Measurements from ENCODE around the gene CCDC85B. TPM values are rescaled to one million over a fixed set of nuclear protein-coding genes. Genes with fewer than 3 reads are reported as not detected.

Gene CCDC85B
- total RNA-seq, 4 donors from 2014 or later: 7.9 to 140 (median 23.1) TPM

DNA sequence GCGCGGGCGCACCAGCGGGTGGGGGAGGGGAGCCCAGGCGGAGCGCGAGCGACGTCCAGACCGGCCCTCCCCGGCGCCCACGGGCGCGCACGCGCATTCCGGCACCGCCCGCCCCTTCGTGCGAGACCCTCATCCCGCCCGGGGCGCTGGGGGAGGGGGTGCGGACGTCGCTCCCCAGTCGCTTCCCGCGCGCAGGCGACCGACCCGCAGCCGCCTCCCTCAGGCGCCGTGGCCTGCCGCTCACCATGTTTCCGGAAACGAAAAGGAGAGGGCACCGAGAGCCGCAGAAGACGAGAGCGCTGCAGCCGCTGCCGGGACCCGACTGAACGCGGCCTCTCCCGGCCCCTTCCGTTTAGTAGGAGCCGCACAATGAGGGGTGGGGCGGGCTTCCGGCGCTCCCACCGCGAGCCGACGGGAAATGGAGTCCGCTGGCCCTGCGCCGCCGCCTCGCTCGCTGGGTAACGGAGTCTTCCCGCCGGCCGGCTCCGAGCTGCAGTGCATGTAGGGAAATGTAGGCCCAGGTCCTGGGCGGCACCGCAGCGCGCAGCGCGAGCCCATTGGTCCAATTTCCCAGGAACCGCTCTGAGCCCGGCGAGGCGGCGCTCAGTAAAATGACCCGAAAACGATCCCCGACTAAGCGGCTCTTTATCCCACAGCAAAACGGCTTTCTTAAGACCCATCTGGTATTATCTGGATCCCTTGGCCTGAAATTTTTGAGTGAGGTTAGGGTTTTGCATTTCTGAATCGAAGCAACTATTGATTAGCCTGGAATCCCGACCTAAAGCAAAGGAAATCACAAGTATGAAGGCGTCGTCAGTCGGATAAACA is 32.4 kb upstream of the CCDC85B start, which contains the start of gene CFL1:
Gene CFL1, minus strand, starts transcription at position 328 of the 828 bp plus-strand sequence. Its CDS starts 81 bp downstream, at position 247.
- 0% methylated on average over 69 of the region's 92 CpGs; no CpG with 5 or more reads in 1 of the 2 donors for WGBS, 2 donors (ENCODE audit: low coverage in 1 of 2)
- TF ChIP-seq POLR2A (IDR thresholded peaks at IDR 0.05) (peak; percentile 99), EP300 (IDR thresholded peaks at IDR 0.05; ENCODE audit: low read depth) (peak; percentile 5), POLR2AphosphoS5 (IDR thresholded peaks at IDR 0.05) (peak; percentile 99 to 100 (median 100))
- TF ChIP-seq, protein P1, sequence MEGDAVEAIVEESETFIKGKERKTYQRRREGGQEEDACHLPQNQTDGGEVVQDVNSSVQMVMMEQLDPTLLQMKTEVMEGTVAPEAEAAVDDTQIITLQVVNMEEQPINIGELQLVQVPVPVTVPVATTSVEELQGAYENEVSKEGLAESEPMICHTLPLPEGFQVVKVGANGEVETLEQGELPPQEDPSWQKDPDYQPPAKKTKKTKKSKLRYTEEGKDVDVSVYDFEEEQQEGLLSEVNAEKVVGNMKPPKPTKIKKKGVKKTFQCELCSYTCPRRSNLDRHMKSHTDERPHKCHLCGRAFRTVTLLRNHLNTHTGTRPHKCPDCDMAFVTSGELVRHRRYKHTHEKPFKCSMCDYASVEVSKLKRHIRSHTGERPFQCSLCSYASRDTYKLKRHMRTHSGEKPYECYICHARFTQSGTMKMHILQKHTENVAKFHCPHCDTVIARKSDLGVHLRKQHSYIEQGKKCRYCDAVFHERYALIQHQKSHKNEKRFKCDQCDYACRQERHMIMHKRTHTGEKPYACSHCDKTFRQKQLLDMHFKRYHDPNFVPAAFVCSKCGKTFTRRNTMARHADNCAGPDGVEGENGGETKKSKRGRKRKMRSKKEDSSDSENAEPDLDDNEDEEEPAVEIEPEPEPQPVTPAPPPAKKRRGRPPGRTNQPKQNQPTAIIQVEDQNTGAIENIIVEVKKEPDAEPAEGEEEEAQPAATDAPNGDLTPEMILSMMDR (IDR thresholded peaks at IDR 0.05): no peak
- Histone ChIP-seq H3K36me3 (peaks cover 2 to 21% (median 14%) of the 10 kb centered on the region in 4 donors), H3K4me1 (peaks cover 40 to 70% (median 57%) of the 10 kb centered on the region in 4 donors), H3K27ac (peak within 1 kb of the TSS; percentile 97 to 100 (median 100)), H3K9me3 (no peaks in the 10 kb centered on the region), H3K4me3 (peak within 1 kb of the TSS; percentile 84 to 97 (median 90)), H3K27me3 (no peaks in the 10 kb centered on the region)
- in situ Hi-C loops (cut with MboI; ENCODE audit: low pct_ligation_motif_present in 1 of 4, low pct_unique_long_range_greater_than_20kb in 1 of 4, low sequenced_read_pairs in 3 of 4): no loop called here
- peak; percentile 99 for DNase-seq
- intact Hi-C loops (cut with DNase I; ENCODE audit: low total_unique reads): loop anchor here (2.0 kb wide), 1 partner anchor 15 kb away; the partner anchor contains the start of gene EFEMP2

DNA sequence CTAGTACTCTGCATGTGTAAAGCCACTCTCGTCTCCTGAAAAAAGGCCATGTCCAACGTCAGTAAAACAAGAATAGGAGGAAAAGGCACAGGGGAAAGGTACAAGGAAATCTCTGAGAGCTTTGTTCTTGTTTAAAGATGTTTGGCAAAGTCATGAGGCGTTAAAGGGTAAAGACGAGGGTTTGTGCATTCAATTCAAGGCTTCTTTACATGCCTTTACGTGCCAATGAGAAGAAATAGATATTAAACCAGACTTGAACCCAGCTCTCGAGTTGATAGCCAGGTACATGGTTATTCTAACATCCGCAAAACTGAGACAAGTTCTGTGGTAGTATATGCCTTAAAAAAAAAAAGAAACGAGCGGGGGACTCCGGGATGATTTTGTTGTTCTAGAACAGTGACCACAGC is 31.8 kb upstream of the CCDC85B start:
- Histone ChIP-seq H3K4me1 (peaks cover 34 to 63% (median 50%) of the 10 kb centered on the region in 4 donors), H3K27me3 (no peaks in the 10 kb centered on the region), H3K4me3 (peak overlapping the region; percentile 34 to 97 (median 88)), H3K27ac (peak overlapping the region; percentile 97 to 100 (median 100)), H3K36me3 (peaks cover 2 to 26% (median 16%) of the 10 kb centered on the region in 4 donors), H3K9me3 (no peaks in the 10 kb centered on the region)
- in situ Hi-C loops (cut with MboI; ENCODE audit: low pct_ligation_motif_present in 1 of 4, low pct_unique_long_range_greater_than_20kb in 1 of 4, low sequenced_read_pairs in 3 of 4) (no loop called here), intact Hi-C loops (cut with DNase I; ENCODE audit: low total_unique reads) (loop anchor here (2.0 kb wide), 1 partner anchor 14 kb away; the partner anchor contains the start of gene EFEMP2)
- no peak for DNase-seq
- TF ChIP-seq EP300 (IDR thresholded peaks at IDR 0.05; ENCODE audit: low read depth): no peak
- TF ChIP-seq POLR2A (IDR thresholded peaks at IDR 0.05): no peak
- no peak for TF ChIP-seq POLR2AphosphoS5 (IDR thresholded peaks at IDR 0.05)
- TF ChIP-seq, protein P1 (IDR thresholded peaks at IDR 0.05): no peak
- WGBS, 2 donors (ENCODE audit: low coverage in 1 of 2): 0% methylated on average over 4 to 10 of the region's 10 CpGs

DNA sequence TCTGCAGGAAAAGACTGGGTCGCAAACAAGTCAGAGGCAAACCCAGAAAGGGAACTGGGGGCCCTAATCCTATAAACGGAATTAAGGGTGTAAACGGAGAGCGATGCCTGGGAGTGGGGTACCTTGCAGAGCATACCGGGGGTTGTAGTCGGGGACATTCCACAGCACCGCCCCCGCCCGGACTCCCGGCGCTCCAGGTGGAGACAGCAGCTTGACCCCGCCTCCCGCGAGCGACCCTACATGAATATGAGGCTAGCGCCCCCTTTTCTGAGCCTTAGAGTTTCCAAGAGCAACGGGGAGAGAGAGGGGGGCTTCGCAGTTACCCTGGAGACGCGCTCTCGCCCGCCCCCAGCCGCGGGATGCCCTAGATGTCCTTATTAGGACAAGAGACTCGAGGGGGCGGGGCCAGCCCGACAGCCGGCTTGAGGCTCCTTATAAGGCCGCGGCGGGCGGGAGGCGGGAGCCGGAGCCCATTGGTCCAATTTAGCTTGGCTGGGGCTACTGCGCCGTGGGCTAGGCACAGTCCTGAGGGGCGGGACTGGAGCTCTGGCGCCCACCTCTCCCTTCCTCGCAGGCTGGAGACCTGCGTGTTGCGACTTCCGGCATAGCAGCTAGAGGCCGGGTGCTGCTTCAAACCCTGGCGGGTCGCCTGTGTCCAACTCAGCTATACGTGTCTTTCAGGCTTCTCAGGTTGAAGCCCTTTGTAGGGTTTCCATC is 31.2 kb upstream of the CCDC85B start:
- peaks cover 32 to 58% (median 48%) of the 10 kb centered on the region in 4 donors for H3K4me1 ChIP-seq
- 1% methylated on average over 36 of the region's 46 CpGs; no CpG with 5 or more reads in 1 of the 2 donors for WGBS, 2 donors (ENCODE audit: low coverage in 1 of 2)
- intact Hi-C loops (cut with DNase I; ENCODE audit: low total_unique reads) (loop anchor here (2.0 kb wide), 1 partner anchor 14 kb away; the partner anchor contains the start of gene EFEMP2), in situ Hi-C loops (cut with MboI; ENCODE audit: low pct_ligation_motif_present in 1 of 4, low pct_unique_long_range_greater_than_20kb in 1 of 4, low sequenced_read_pairs in 3 of 4) (no loop called here)
- H3K27ac ChIP-seq: peak overlapping the region; percentile 97 to 100 (median 100)
- H3K36me3 ChIP-seq: peaks cover 2 to 30% (median 18%) of the 10 kb centered on the region in 4 donors
- H3K9me3 ChIP-seq: no peaks in the 10 kb centered on the region
- TF ChIP-seq EP300 (IDR thresholded peaks at IDR 0.05; ENCODE audit: low read depth): no peak
- TF ChIP-seq, protein P1 (IDR thresholded peaks at IDR 0.05): peak in 3 of 5 experiments; percentile 9 to 35 (median 25)
- peak; percentile 90 for TF ChIP-seq POLR2A (IDR thresholded peaks at IDR 0.05)
- TF ChIP-seq POLR2AphosphoS5 (IDR thresholded peaks at IDR 0.05): peak; percentile 96 to 99 (median 98)
- peak; percentile 99 for DNase-seq
- peak overlapping the region; percentile 65 to 97 (median 88) for H3K4me3 ChIP-seq
- no peaks in the 10 kb centered on the region for H3K27me3 ChIP-seq
